ENCODE data around the gene TERT.

Gene TERT

DNA sequence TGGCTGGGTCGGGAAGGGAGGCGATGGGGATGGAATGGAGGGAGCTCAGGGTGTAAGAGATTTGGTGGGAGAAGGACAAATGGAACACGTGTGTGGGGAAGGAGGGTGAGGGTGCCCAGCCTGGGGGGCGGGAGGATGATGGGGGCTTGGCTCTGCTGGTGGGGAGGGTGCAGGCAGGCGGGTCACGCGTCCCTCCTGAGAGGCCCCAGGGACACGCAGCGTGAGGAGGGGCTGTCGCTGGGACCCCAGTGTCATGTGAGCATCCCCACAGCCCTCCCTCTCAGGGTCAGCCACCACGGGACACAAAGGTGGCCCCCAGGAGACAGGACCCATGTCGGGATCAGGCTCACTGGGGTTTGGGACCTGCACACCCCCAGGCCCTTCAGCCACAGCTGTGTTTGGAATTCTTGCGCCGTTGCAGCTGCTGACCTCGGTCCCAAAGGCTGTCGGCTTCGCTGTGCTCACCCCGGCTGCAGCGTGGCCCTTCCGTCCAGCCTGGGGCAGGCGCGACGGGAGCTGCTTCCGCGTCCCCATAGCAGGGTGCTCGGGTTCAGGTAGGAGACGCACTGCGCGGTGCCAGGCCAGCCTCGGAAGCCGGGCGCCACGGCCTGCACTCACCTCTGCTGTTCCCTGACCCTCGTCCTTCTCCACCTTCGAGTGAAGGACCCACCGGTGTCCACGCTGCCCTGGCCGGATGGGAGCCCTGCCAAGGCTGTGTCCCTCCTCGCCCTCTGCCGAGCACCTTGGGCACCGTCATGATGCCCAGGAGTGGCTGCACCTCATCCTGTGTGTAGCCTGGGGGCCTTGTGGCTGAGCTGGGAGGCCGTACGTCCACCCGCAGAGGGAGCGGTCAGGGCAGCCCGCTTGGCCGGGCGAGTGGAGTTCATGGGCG is 88.1 kb downstream of the TERT start:
- no peak for DNase-seq (ENCODE audit: low read depth in 2 of 2)

DNA sequence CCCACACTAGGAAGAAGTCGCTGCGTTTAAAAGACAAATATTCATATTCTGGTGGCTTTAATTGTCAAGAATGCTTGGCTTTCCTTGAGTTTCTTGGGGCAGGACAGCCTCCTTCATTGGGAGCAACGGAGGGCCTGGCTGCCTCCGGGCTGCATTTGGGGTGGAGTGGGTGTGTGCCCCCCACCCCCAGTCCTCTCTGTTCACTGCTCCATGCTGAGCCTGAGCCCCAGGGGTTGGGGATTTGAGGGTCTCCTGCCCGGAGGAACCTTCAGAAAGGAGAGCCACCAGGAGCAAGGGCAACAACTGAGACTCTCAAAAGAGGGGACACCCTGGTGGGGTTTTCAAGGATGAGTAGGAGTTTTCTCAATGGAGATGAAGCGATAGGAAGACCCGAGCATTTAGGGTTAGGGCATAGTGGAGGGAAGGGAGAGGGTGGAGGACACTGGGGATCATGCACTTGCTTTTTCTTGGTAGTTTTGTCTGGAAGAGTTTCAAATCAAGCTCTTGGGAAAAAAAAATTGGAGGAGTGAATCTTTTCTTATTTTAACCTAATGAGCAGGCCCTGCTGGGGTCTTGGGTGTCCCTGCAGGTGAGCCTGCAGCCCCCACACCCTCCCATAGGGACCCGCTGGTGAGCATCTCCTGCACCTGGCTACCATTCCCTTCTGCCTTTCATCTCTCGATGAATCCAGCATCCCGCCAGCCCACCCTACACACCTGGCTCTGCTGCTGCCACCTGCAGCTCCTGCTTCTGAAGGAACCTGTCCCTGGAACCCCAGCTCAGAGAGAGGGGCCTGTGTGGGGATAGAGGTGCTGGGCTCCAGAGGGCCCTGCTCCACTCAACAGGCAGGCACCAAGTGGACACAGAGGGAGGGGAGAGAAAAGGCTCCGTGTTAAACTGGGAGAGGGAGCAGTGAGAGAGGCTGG is 89.3 kb downstream of the TERT start:
- DNase-seq (ENCODE audit: low read depth in 2 of 2): no peak

DNA sequence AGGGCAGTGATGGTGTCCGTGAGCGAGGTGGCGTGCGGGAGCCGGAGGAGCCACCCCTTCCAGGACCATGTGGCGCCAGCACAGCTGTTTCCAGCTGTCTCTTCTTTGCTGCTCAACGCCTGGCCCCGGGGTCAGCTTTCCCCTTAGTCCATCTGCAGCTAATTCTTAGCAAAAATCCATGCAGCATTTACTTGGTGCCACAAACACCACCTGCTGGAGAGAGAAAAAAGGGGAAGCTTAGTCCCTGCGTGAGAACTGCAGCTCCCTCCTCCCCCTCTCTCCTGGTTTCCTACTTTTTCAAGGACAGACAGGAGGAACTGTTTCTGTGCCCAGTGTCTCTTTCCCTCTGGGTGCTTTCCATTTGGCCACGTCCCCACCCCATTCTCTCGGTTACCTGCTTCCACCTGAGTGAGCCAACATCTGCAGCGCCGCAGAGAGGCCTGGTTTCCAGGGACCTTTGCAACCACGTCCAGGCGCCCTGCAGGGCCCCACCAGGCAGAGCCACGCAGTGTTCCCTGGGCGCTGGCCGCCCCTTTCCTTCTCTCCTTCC is 90.1 kb downstream of the TERT start:
- no peak for DNase-seq (ENCODE audit: low read depth in 2 of 2)

DNA sequence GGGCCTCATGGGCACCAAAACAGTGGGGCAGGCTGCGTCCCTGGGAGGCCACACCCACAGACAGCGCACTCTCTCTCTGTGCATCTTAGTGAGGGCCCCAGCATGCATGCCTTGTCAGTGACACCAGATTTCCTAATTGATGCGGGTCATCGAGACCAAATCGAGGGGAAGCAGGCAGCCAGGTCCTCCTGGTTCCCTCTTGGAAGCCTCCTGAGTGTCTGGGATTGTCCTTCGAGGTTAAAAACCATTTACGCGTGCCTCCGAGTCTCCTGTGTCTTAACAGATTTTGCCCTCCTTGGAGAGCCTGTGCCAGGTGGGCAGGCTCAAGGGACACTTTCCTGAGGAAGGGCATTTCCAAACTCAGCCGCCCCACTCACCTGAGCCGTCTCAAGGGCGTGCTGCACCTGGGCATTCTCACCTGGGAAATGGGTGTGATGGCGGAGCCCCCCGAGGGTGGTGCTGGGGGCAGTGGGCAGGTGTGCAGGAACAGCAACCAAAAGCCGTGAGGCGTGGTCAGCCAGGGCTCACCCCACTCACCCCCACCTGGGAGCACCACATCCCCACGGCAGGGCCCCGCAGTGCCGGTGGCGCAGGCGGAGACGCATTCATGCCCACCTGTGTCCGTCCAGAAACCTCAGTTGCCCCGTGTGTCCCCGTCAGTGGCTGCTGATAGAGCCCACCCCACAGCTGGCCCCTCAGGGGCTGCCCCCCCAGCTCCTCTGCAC is 90.7 kb downstream of the TERT start:
- no peak for DNase-seq (ENCODE audit: low read depth in 2 of 2)

DNA sequence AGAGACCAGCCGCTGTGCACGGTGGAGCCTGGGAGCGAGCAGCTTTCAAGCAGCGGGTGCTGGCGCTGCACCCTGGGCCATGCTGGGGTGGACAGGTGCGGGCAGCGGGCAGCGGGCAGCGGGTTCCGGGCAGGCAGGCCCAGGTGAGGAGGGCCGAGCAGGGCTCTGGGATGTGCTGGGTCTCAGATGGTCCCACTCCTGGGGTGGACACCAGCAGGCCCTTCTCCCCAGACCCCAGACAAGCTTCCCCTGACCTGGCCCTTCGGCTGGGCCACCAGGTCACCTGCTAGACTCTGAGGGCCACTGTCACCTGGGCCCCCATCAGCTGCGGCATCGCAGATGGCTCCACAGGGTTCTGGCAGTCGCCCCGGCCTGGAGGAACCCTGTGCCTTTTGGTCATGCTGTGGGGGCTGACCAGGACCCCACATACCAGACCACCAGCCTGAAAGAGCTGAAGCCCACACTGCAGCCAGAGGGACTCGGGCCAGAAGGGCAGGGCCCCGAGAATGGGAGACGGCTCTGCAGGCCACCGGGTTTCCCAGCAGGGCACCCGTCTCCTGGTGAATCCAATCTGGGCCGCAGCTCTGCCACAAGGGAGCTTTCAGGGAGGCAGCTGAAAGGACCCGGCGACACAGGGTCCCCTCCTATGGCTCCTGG is 91.4 kb downstream of the TERT start:
- no peak for DNase-seq (ENCODE audit: low read depth in 2 of 2)
